ENCODE measurements around the gene ADAMTS17. TPM values are rescaled to one million over a fixed set of nuclear protein-coding genes. Genes with fewer than 3 reads are reported as not detected.

Gene ADAMTS17
- polyA plus RNA-seq, 3 donors: 2.1 to 2.5 (median 2.1) TPM

DNA sequence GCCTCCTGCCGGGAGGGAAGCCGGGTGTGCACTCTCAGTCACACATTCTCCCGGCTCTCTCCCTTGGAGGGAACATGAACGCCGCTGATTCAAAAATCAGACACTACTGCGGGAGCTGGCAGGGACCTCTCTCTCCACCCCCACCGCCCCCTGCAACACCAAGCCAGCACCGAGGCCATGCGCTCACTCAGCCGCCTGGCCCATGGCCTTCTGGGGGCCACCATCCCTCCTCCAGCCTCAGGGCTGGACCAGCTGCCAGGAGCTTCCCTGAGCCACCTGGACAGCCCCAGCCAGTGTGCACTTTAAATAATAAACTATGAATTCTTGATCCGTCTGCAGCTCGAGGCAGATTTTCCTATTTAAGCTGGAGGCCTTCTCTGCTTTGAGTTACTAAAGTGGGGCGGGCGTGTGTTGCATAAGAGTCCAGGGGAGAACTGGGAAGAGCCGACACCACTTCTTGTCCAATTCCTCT, 30.6 kb downstream of the ADAMTS17 start:
- DNase-seq: no peak

DNA sequence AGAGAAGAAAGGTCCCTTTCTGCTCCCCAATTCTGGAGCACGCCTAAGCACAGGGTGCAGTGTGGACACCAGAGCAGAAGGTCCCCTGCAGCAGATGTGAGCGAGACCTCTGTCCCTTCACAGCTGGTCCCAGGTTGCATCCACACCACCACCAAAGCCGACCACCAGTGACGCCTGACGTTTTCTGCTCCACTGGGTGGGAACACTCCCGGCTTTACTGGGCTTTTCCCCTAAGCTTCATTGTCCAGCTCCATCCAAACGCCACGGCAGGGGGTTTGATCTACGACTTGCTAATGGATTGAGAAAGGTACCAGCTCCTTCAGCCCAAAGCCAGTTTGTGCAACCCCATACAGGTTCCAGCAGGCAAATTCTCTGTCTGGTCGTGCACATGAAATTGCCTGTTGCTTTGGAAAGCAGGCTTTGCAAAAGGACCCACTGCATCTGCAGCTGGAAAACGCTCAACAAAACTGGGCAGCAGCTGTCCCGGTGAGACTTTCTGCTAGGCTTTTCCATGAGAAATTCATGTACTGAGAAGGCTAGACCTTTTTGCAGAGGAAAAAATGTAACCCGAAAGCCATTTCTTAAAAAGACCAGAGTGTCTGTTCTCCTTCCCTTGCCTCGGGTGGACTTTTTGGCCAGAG, 31.1 kb downstream of the ADAMTS17 start:
- DNase-seq: no peak

DNA sequence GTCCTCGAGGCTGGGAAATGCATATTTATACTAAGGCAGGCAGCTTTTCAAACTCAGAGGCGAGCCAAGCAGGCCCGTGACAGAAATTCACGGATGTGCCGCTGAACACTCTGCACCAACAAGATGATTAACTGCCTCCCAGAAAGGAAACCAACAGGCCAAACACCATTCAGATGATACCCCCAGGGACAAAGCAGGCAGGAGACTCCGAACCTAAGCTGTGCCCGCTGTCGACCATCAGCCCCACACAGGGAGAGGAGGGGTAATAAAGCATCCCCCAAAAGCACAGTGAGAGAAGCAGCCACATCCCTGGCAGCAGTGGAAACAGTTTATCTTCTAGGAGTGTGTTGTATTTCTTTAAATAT, 31.8 kb downstream of the ADAMTS17 start:
- DNase-seq: no peak

DNA sequence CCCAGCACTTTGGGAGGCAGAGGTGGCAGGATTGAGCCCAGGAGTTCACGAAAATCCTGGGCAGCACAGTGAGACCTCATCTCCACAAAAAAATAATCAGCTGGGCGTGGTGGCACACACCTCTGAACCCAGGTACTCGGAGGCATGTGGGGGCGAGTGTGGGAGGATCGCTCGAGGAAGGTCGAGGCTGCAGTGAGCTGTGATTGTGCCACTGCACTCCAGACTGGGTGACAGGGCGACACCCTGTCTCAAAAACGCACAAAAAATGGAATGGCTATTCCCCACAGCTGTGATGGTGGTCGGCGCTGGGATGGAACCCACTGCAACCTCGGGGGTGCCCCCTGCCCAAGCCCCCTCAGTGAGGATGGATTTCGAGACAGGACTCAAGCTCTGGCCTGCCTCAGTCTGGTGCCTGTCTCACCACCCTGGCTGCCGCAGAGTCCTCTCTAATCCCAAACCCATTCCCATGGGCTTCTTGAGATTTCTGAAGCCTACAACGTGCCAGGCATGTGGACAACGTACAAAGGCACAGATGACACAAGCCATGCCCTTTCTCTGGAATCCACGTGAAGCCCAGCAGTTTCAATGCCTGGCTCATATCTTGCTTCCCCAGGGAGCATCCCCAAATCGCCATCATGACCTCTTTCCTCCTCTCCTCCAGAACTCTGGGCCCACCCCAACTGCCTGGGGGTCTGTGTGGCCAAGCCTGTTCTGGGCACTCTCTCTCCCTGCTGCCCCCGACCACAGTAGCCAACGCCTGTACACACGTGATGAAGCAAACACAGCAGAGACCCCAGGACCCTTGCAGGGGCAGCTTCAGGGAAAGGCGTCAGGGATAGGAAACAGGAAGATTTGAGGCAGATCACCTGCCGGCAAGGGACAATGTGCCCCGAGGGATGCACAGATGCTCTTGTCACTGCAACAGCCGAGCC, 32.4 kb downstream of the ADAMTS17 start:
- DNase-seq: no peak

DNA sequence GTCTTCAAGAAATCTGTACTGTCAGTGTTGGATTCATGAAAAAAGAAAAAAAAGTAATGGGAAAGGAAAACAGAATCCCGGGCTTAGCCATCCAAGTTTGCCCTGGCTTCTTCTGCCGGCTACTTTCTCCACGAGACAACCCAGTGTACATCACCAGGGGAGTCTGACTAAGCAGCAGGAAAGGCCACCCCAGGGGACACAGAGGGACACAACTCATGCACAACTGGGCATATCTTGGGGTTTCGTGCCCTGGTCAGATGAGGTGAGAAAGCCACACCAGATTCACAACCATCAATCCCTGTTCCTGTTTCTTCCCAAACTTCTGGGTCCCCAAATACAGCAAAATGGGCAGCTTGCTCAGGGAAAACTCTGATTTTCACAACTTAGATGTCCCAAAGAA, 33.2 kb downstream of the ADAMTS17 start:
- no peak for DNase-seq

DNA sequence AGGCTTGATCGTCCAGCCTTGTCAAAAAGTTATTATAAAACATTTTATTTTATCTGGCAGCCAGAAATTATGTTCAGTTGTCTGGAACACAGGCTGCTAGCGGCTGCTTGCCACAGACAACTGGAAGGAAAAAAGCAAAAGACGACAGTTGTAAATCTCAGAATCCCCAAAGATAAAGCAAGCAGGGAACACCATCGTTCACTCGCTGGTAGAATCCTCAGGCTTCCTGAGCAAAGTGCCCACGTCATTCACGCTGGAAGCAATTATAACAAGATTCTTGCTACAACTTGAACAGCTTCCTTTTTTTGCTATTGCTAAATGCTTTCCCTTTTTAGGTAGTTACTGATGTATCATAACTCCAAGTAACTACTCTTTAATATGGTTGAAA, 33.6 kb downstream of the ADAMTS17 start:
- no peak for DNase-seq

DNA sequence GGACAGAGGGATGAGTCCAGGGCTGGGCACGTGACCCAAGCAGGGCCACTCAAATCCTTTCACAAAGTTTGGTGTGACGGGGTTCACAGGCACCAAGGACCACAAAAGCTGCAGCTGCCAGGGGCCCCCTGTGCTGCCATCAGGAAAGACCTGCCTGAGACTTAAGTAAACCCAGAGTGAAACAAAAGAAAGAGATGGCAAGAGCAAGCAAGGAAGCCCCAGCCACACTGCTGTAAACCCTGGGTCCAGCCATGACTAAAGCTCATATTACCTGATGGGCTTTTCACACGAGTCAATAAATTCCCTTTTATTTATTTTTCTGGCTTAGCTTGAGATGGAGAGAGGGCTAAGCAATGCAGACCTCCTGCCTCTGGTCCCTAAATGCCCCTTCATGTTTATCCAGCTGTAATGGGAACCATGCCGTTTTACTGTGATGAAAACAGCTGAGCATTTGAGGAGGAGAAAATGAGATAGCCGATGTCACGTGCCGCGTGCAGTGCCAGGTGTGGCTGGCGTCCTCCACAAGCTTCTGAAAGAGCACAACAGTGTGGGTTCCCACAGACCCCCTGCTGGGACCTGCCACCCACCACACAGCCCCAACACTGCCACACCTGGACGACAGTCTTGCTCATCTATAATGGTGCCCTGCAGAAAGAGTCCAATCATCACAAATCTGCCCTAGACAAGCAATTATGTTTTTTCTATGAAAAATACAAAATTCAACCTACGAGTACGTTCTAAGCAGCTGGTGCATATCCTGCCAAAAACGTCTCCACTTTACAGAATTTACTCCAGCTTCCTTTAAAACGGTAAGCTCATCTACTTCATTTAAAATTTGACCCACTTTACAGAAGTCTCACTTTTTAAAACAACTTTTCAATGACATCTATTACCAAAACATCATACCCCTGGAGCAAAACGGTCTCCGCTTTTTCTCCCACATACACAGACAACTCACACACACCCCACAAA, 34.2 kb downstream of the ADAMTS17 start:
- DNase-seq: peak; percentile 9

DNA sequence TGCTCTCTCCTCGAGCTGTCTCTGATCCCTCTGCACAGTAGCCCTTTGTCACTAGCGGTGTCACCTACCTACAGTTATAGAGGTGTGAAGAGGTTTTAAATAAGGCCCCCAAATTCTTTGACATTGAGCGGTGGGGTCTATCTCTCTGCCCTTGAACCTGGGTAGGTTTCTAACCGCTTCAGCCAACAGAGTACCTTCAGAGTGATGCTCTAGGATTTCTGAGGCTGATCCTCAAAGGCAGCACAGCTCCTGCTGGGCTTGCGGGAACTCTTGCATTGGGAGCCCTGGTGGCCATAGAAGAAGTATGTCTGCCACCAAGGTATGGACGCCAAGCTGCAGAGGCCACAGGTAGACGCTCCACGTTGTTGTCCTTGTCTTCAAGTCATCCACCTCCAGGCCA, 35.7 kb downstream of the ADAMTS17 start:
- DNase-seq: no peak

DNA sequence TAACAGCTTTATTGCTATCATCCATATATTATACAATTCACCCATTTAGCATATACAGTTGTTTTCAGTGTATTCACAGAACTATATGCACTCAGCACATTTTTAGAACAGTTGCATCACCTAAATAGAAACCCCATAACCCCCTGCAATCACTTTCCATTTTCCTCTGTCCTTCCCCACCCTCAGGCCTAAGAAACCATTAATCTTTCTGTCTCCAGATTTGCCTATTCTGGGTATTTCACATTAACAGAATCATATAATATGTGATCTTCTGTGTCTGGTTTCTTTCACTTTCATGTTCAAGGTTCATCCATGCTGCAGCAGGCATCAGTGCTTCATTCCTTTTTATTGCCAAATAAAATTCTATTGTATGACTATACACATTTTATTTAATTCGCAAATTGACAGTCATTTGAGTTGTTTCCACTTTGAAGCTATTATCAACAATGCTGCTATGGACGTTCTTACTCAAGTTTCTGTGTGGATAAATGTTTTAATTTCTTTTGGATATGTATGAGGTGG, 39.8 kb downstream of the ADAMTS17 start:
- DNase-seq: no peak

DNA sequence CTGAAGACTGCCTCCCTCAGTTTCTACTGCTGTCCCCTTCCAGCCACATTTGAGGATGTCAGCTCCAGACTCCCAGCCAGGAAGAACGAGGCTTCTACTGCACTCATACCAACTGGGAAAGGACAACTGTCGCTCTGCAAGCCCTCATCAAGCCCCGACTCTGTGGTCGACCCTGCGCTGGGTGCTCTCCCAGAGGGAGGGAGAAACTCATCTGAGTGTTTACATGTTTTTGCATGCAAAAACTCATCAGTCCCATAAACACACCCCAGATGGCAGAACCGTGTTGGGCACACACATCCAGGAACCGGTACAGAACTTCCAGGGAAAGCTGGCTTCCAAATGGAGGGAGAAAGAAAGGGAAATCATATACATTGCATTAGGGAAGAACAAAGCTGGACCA, 43.5 kb downstream of the ADAMTS17 start:
- no peak for DNase-seq

DNA sequence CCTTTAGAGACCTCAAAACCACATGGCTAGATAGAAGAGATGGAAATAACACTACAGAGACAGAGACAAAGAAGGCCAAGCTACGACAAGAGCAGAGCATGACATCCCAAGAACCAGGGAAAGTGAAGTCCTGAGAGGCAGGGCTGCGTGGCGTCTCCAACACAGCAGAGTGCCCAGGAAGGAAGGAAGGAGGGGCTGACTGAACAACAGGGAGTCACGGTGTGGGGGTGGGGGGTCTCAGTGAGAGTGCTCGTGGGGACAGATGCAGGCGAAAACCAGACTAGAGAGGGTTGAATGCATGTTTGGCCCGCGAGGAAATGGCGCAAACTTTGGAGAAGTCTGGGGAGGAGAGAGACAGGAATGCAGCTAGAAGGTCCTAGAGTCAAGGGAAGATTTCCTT, 44.0 kb downstream of the ADAMTS17 start:
- no peak for DNase-seq

DNA sequence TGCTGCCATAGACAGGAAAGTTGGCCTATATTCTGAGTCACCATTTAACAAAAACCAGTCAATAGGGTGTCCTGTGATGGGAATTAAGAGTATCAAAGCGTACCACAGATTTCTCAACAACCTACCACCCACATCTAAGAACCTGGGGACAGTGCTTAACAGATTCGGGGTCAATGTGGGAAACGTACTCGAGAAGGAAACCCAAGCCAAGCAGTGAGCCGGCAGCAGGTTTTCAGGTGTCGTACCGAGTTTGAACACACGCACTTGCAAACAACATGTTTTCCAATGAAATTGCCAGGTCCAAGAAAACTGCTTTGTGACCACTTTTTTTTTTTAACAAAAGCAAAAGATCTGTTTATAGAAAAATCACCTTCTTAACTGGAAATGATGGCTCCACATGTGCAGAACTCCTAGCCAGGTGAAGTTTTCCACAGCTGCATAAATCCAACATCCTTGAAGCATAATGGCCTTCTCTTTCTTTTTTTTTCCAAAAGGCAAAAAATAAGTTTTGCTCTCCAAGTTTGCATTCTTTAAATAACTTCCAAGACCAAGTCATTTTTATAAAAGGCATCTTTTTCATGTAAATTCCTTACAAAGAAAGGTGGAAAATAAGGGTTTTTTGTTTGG, 45.7 kb downstream of the ADAMTS17 start:
- DNase-seq: no peak

DNA sequence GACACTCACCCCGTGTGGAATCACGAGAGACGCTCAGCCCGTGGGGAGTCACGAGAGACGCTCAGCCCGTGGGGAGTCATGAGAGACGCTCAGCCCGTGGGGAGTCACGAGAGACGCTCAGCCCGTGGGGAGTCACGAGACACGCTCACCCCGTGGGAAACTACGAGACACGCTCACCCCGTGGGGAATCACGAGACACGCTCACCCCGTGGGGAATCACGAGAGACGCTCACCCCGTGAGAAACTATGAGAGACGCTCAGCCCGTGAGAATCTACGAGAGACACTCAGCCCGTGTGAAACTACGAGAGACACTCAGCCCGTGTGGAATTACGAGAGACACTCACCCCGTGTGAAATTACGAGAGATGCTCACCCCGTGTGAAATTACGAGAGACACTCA, 49.8 kb downstream of the ADAMTS17 start:
- no peak for DNase-seq

DNA sequence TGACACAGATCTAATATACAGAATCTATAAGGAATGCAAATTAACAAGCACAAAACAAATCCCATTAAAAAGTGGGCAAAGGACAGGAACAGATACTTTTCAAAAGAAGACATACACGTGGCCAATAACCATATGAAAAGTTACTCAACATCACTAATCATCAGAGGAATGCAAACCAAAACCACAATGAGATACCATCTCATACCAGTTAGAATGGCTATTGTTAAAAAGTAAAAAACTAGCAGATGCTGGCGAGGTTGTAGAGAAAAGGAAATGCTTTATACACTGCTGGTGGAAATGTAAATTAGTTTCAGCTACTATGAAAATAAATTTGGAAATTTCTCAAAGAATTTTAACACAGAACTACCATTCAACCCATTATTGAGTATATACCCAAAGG, 50.7 kb downstream of the ADAMTS17 start:
- DNase-seq: no peak

DNA sequence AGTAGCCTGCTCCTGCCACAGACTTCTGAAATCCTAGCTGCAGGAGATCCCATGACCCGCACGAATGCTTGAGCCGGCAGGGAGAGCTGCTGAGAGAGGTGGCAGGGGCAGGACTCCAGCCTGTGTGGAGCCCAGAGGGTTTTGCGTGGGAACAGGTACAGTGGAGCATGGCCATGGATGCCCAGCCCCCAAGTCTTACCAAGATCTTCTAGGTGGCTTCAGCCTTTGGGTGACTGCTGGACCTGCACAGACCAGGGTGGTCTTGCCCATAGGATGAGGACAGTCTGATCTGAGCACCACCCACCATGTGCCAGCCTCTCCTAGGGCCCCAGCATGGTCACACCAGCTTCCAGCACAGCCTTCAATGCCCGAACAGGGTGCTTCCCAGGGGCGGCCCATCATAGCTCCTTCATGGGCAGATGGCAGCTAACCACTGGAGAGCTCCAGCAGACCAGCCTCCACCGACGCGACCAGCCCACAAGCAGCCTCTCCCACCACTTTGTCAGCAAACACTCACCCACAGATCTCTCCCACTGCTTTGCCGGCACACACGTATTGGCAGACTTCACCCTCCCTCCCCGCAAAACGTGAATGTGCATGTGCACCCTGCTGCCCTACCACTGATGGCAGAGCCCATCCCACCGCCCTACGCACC, 56.0 kb downstream of the ADAMTS17 start:
- DNase-seq: no peak

DNA sequence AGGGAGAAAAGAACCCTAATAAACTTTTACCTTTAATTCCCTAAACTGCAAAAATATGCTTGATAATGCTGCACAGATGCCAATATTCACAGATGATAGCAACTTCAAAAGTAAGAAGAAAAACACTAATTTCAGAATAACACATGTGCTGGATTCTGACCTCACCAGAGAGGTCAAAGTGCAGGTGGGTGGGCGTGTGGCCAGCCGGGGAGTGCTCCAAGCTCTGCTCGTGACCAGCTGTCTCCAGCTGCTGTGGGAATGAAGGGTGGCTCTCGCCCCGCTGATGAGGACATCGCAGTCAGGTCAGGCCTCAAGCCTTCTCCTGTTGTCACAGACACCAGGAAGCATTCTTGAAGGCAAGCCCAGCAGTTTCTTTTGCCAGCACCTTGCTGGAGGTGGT, 57.1 kb downstream of the ADAMTS17 start:
- DNase-seq: peak; percentile 11

DNA sequence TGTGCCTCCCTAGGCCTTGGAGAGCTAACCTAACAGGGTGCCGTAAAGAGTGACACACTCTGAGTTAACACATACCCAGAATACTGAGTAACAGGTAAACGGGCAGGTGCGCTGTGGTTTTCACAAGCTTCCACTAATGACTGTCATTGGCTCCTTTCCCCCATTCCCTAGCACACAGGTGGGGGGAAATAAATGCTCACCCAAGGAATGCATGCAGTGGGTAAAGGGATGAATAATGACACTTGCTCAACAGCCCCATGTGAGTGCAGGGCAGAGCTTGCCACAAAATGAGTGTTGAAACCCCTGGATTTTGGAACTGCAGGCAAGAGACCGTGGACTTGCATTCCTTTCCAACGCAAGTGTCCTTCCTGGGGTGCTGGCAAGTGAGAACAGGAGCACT, 57.6 kb downstream of the ADAMTS17 start:
- no peak for DNase-seq

DNA sequence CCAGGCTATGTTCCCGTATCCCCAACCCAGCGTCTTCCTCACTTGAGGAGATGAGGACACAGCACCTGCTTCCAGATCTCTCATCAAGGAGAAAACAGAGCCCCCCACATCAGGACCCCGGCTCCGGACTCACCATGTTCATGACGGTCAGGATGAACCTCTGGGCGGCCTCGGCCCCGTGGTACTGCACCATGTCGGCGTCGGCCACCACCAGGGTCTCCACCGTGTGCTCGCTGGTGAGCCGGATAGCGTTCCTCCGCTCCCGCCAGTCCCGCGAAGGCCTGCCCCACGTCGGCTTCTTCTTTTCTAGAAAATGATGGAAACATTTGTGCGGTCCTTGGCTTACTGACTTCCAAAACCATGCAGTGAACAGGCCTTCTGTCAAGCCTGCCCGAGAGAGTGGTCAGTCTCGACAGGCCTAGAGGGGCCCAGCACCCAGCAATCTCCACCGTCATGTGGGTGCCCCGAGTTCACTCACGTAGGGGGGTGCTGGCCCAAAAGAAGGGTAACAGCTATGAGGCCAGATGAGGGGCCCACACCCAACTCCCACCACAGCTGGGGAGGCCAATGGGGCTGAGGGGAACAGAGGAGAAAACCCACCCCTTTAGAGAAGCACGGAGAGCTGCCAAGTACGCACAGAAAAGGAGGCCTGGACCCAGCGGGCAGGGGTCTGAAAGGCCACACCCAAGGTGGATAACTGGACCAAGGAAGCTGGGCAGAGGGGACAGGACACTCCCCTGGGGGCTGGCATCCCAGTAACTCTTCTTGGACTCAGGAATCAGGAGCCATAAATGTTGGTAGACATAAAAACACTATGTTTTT, 60.5 kb downstream of the ADAMTS17 start:
- no peak for DNase-seq

DNA sequence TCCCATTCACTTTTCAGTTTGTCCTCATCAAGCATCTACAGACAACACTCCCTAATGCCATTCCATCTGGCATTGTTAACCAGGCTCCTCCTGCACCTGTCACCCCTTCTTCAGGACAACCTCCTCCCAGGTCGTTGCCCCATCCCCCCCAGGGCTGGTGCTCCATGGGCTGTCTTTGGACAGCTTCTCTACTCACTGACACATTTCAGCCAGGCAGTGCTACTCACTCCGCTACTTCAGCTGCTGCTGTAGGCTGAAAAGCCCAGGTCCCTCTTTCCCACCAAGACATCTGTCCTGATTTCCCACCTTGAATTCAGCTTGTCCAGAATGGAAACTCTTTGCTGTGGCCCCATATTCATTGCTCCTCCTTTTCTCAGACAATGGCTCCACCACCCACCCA, 61.9 kb downstream of the ADAMTS17 start:
- DNase-seq: no peak

DNA sequence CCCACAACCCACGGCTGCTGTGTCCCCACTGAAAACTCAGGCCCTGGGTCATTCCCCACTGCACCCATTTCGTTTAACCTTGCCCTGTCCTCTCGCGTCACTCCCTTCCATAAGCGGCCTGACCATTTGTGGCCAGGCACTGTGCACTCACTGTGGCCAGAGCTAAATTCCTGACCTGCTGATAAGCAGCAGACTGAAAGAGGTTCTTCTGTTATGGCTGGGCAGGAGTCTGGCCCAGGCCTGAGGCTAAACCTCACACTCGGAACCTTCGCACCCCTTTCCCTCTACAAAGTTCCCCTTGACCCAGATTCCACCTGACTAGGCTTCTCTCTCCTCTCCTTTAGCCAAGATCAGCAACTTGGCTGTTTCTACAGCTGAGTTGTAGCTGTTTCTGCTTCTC, 62.3 kb downstream of the ADAMTS17 start:
- DNase-seq: no peak

Measured in renal pelvis (tissue), 4 donors.